HepG2 (cell line): Measurements from ENCODE around the gene ORC4. TPM values are rescaled to one million over a fixed set of nuclear protein-coding genes. Genes with fewer than 3 reads are reported as not detected.

Source experiments
- ATAC-seq: fragments of 200-7000 bp; cut with Tn5 transposase; 3 replicates; pipeline ENCODE4 v1.9.1; 2020; ENCODE audit warnings: mild to moderate bottlenecking, moderate library complexity
- BruUV-seq: library from RNA; stranded (reverse); fragments of 400-500 nt; replicated peaks from 2 replicates; lab custom pipeline; 2021; lab: Mats Ljungman, UMichigan
- CTCF ChIA-PET: fragments of 300-600 bp; formaldehyde crosslinking; extraction: SDS; loops from one replicate; lab custom pipeline; 2021; ENCODE audit warnings: low total read pairs, inconsistent platforms, low intra/inter-chr PET ratio; lab: Yijun Ruan, JAX
- POLR2A ChIA-PET: fragments of 350-600 bp; sonication (Branson Sonifier 250); formaldehyde crosslinking; loops from one replicate; lab custom pipeline; 2020; ENCODE audit warnings: antibody characterized with exemption, inconsistent platforms; lab: Yijun Ruan, JAX
- DNase-seq: peaks from one replicate; pipeline ENCODE4 v3.0.0-alpha.2; 2015; ENCODE audit warnings: low spot score
- FAIRE-seq: peaks from 3 replicates; lab custom pipeline; 2011; peaks lifted over from hg19 to GRCh38; lab: Jason Lieb, UNC
- H2AFZ ChIP-seq: one replicate; pipeline ENCODE4 v1.6.1; 2011; ENCODE audit warnings: low read length, inconsistent platforms
- H3K27ac ChIP-seq: fragments of 300-600 bp; 3 replicates; pipeline ENCODE4 v1.8.0; 2011; ENCODE audit warnings: mixed run types, mild to moderate bottlenecking, mixed read lengths, low read length, inconsistent platforms; ENCODE audit not compliant: insufficient read depth; ENCODE audit errors: extremely low read length
- H3K27me3 ChIP-seq, 2 experiments: fragments of 200-600 bp in 1 of 2; 2 replicates in 1 of 2; 3 replicates in 1 of 2; pipeline versions ENCODE4 v1.6.0 to v1.8.0; 2011; ENCODE audit warnings: low read length in 2 of 2, mild to moderate bottlenecking in 2 of 2, moderate library complexity in 2 of 2, inconsistent platforms in 1 of 2; ENCODE audit not compliant: insufficient read depth in 2 of 2, control insufficient read depth in 1 of 2
- H3K36me3 ChIP-seq, 2 experiments: fragments of 200-600 bp in 1 of 2; replicated peaks in 1 of 2; 2 replicates in 1 of 2; 3 replicates in 1 of 2; pipeline versions ENCODE4 v1.5.1 to v1.8.0; 2011; ENCODE audit warnings: low read length in 2 of 2, inconsistent platforms in 1 of 2; ENCODE audit not compliant: insufficient read depth in 2 of 2, control insufficient read depth in 1 of 2
- H3K4me1 ChIP-seq: 2 replicates; pipeline ENCODE4 v1.5.1; 2012; ENCODE audit warnings: low read length, inconsistent platforms; ENCODE audit not compliant: insufficient read depth
- H3K4me2 ChIP-seq: 2 replicates; pipeline ENCODE4 v1.6.0; 2011; ENCODE audit warnings: low read depth, low read length, inconsistent platforms
- H3K4me3 ChIP-seq, 3 experiments: fragments of 200-600 bp in 1 of 3; sonication (generic), shearing (Covaris generic) in 1 of 3; replicated peaks in 1 of 3; 2 replicates each; pipeline ENCODE4 v1.5.1; 2011 to 2016; ENCODE audit warnings: low read length in 3 of 3, inconsistent platforms in 2 of 3, low read depth in 2 of 3, mild to moderate bottlenecking in 2 of 3, control low read depth in 1 of 3, mixed read lengths in 1 of 3; ENCODE audit not compliant: insufficient read depth in 1 of 3
- H3K79me2 ChIP-seq: one replicate; pipeline ENCODE4 v1.6.1; 2011; ENCODE audit warnings: low read length, inconsistent platforms; ENCODE audit not compliant: insufficient read depth
- H3K9ac ChIP-seq: 2 replicates; pipeline ENCODE4 v1.6.0; 2011; ENCODE audit warnings: mild to moderate bottlenecking, low read depth, low read length, inconsistent platforms; ENCODE audit not compliant: insufficient read depth
- H3K9me3 ChIP-seq: 2 replicates; pipeline ENCODE4 v1.5.1; 2012; ENCODE audit warnings: mild to moderate bottlenecking, low read length
- H4K20me1 ChIP-seq: 2 replicates; pipeline ENCODE4 v1.6.0; 2011; ENCODE audit warnings: inconsistent platforms, mild to moderate bottlenecking, low read length, moderate library complexity; ENCODE audit not compliant: insufficient read depth
- ZBTB20 ChIP-seq: sonication (generic); formaldehyde crosslinking; IDR thresholded peaks from 2 replicates; pipeline ENCODE4 v1.8.1; 2023; ENCODE audit warnings: missing genetic modification reagents, low read depth, mild to moderate bottlenecking, borderline replicate concordance
- ZSCAN30 ChIP-seq: sonication (generic); formaldehyde crosslinking; IDR thresholded peaks from 2 replicates; pipeline ENCODE4 v1.5.0; 2020; ENCODE audit warnings: mild to moderate bottlenecking, missing genetic modification reagents
- WGBS: methylation state at CpG from one replicate; pipeline ENCODE4 v1.1.6; 2017; ENCODE audit warnings: low lambda C conversion rate; 5-methylcytosine and 5-hydroxymethylcytosine counted together
- in situ Hi-C: cut with HindIII; loops from 2 replicates; pipeline ENCODE4 v1.10.0; 2017; ENCODE audit warnings: low pct_unique_long_range_greater_than_20kb; ENCODE audit not compliant: extremely low pct_ligation_motif_present
- intact Hi-C: fragments of 100-400 bp; cut with micrococcal nuclease; formaldehyde crosslinking; loops from one replicate; pipeline ENCODE4 v1.10.0; 2022; ENCODE audit not compliant: unreplicated experiment
- polyA plus RNA-seq, 8 experiments: library from polyadenylated mRNA; depleted of rRNA in 3 of 8; stranded (reverse) in 7 of 8; unstranded in 1 of 8; fragments of >200 nt; fragmentation: Illumina TruSeq in 4 of 8; extraction: Trizol in 4 of 8; gene quantifications; 2 replicates each; pipeline versions ENCODE4 v1.2.1 to v1.2.3, GENCODE V29; 2011 to 2016; ENCODE audit warnings: low read depth in 4 of 8, missing spikeins in 1 of 8, mixed read lengths in 1 of 8; ENCODE audit not compliant: insufficient read depth in 1 of 8
- total RNA-seq, 5 experiments: library from RNA; depleted of rRNA; stranded (reverse); fragments of >200 nt; fragmentation: Illumina TruSeq; extraction: Trizol; gene quantifications; 2 replicates each; pipeline ENCODE4 v1.2.3, GENCODE V29; 2016; ENCODE audit warnings: low read depth in 1 of 5
- TF ChIP-seq, protein P1 (sequence below): sonication (generic); formaldehyde crosslinking; IDR thresholded peaks from 2 replicates; pipeline ENCODE4 v1.4.0; 2020; ENCODE audit warnings: missing genetic modification reagents

Gene ORC4
- total and polyA plus RNA-seq, 2 of the 13 experiments (the other 11 are each of a cell fraction or from before 2014, with no cell fraction given) = 28.6 to 84.8 TPM

- DNase-seq = no peak
- FAIRE-seq = no peak
- Histone ChIP-seq H3K36me3 (no peaks in the 10 kb centered on the region), H3K9me3 (no peaks in the 10 kb centered on the region), H3K27ac (no peak overlapping the region), H3K4me1 (no peaks in the 10 kb centered on the region), H3K79me2 (no peaks in the 10 kb centered on the region), H3K27me3 (no peaks in the 10 kb centered on the region), H2AFZ (no peak overlapping the region), H3K4me2 (no peak overlapping the region), H3K4me3 (no peak overlapping the region), H3K9ac (no peak overlapping the region), H4K20me1 (no peaks in the 10 kb centered on the region)
- no TSS peak for BruUV-seq
- 95% methylated on average over 2 of the region's 2 CpGs for WGBS
- TF ChIP-seq ZSCAN30 (CRISPR knock-in tag) (no peak), ZBTB20 (no peak)
- TF ChIP-seq, protein P1, sequence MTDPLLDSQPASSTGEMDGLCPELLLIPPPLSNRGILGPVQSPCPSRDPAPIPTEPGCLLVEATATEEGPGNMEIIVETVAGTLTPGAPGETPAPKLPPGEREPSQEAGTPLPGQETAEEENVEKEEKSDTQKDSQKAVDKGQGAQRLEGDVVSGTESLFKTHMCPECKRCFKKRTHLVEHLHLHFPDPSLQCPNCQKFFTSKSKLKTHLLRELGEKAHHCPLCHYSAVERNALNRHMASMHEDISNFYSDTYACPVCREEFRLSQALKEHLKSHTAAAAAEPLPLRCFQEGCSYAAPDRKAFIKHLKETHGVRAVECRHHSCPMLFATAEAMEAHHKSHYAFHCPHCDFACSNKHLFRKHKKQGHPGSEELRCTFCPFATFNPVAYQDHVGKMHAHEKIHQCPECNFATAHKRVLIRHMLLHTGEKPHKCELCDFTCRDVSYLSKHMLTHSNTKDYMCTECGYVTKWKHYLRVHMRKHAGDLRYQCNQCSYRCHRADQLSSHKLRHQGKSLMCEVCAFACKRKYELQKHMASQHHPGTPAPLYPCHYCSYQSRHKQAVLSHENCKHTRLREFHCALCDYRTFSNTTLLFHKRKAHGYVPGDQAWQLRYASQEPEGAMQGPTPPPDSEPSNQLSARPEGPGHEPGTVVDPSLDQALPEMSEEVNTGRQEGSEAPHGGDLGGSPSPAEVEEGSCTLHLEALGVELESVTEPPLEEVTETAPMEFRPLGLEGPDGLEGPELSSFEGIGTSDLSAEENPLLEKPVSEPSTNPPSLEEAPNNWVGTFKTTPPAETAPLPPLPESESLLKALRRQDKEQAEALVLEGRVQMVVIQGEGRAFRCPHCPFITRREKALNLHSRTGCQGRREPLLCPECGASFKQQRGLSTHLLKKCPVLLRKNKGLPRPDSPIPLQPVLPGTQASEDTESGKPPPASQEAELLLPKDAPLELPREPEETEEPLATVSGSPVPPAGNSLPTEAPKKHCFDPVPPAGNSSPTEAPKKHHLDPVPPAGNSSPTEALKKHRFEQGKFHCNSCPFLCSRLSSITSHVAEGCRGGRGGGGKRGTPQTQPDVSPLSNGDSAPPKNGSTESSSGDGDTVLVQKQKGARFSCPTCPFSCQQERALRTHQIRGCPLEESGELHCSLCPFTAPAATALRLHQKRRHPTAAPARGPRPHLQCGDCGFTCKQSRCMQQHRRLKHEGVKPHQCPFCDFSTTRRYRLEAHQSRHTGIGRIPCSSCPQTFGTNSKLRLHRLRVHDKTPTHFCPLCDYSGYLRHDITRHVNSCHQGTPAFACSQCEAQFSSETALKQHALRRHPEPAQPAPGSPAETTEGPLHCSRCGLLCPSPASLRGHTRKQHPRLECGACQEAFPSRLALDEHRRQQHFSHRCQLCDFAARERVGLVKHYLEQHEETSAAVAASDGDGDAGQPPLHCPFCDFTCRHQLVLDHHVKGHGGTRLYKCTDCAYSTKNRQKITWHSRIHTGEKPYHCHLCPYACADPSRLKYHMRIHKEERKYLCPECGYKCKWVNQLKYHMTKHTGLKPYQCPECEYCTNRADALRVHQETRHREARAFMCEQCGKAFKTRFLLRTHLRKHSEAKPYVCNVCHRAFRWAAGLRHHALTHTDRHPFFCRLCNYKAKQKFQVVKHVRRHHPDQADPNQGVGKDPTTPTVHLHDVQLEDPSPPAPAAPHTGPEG = no peak
- POLR2A ChIA-PET = no interaction called here
- CTCF ChIA-PET = no interaction called here
- no peak for ATAC-seq
- in situ Hi-C loops = no loop called here
- intact Hi-C loops = no loop called here
Measured at GRCh38 chr2:148063633-148064032, 43.1 kb upstream of the ORC4 start.
